Mesenchymal stem cell (in vitro differentiated cells and primary cell): Measurements from ENCODE around the gene CATSPERZ. TPM values are rescaled to one million over a fixed set of nuclear protein-coding genes. Genes with fewer than 3 reads are reported as not detected.

Experiments
- DNase-seq: peaks from one replicate; pipeline ENCODE4 v3.0.0-alpha.2; 2013
- H2AFZ ChIP-seq: one replicate; pipeline ENCODE4 v1.6.1; 2013; ENCODE audit warnings: low read depth, mild to moderate bottlenecking, control low read depth, inconsistent platforms, low read length, moderate library complexity
- H2AK5ac ChIP-seq: 2 replicates; pipeline ENCODE4 v1.6.1; 2013; ENCODE audit warnings: low read length, moderate library complexity, mild to moderate bottlenecking, inconsistent platforms; ENCODE audit not compliant: severe bottlenecking
- H2BK120ac ChIP-seq: one replicate; pipeline ENCODE4 v1.6.1; 2013; ENCODE audit warnings: low read depth, mild to moderate bottlenecking, inconsistent platforms, low read length, moderate library complexity
- H2BK12ac ChIP-seq, 2 experiments: one replicate each; pipeline ENCODE4 v1.6.1; 2013; ENCODE audit warnings: inconsistent platforms in 2 of 2, low read length in 2 of 2, mild to moderate bottlenecking in 2 of 2, moderate library complexity in 2 of 2, control low read depth in 1 of 2
- H2BK15ac ChIP-seq: one replicate; pipeline ENCODE4 v1.6.1; 2013; ENCODE audit warnings: mild to moderate bottlenecking, low read depth, inconsistent platforms; ENCODE audit not compliant: poor library complexity, severe bottlenecking
- H2BK5ac ChIP-seq: 2 replicates; pipeline ENCODE4 v1.6.1; 2013; ENCODE audit warnings: low read depth, mild to moderate bottlenecking, low read length, control low read depth, inconsistent platforms; ENCODE audit not compliant: poor library complexity, severe bottlenecking
- H3K14ac ChIP-seq, 2 experiments: one replicate each; pipeline ENCODE4 v1.6.1; 2013; ENCODE audit warnings: inconsistent platforms in 2 of 2, low read length in 2 of 2, control low read depth in 1 of 2, mild to moderate bottlenecking in 1 of 2, moderate library complexity in 1 of 2
- H3K18ac ChIP-seq, 2 experiments: one replicate each; pipeline ENCODE4 v1.6.1; 2013; ENCODE audit warnings: inconsistent platforms in 2 of 2, low read length in 2 of 2, control low read depth in 1 of 2, low read depth in 1 of 2, mild to moderate bottlenecking in 1 of 2
- H3K23ac ChIP-seq, 2 experiments: one replicate each; pipeline ENCODE4 v1.6.1; 2013; ENCODE audit warnings: inconsistent platforms in 2 of 2, low read length in 2 of 2, mild to moderate bottlenecking in 2 of 2, moderate library complexity in 2 of 2, control low read depth in 1 of 2
- H3K27ac ChIP-seq: 2 replicates; pipeline ENCODE4 v1.5.1; 2013; ENCODE audit warnings: mild to moderate bottlenecking, moderate library complexity, low read length, control low read depth, inconsistent platforms; ENCODE audit not compliant: poor library complexity, severe bottlenecking
- H3K27me3 ChIP-seq, 2 experiments: 2 replicates each; pipeline versions ENCODE4 v1.6.1 to v1.7.0; 2013; ENCODE audit warnings: low read length in 2 of 2, mild to moderate bottlenecking in 2 of 2, moderate library complexity in 2 of 2, control low read depth in 1 of 2, inconsistent platforms in 1 of 2; ENCODE audit not compliant: control insufficient read depth in 1 of 2, insufficient read depth in 1 of 2
- H3K36me3 ChIP-seq, 2 experiments: 2 replicates each; pipeline versions ENCODE4 v1.6.1 to v1.7.0; 2013; ENCODE audit warnings: low read length in 2 of 2, control low read depth in 1 of 2, inconsistent platforms in 1 of 2, low read depth in 1 of 2, mild to moderate bottlenecking in 1 of 2; ENCODE audit not compliant: insufficient read depth in 2 of 2, control insufficient read depth in 1 of 2
- H3K4ac ChIP-seq, 2 experiments: one replicate each; pipeline ENCODE4 v1.6.1; 2013; ENCODE audit warnings: inconsistent platforms in 2 of 2, low read length in 2 of 2, mild to moderate bottlenecking in 2 of 2, moderate library complexity in 2 of 2, control low read depth in 1 of 2, low read depth in 1 of 2
- H3K4me1 ChIP-seq: 2 replicates; pipeline ENCODE4 v1.6.1; 2013; ENCODE audit warnings: low read depth, low read length, control low read depth; ENCODE audit not compliant: control insufficient read depth, insufficient read depth
- H3K4me2 ChIP-seq: 2 replicates; pipeline ENCODE4 v1.6.1; 2013; ENCODE audit warnings: low read length, mild to moderate bottlenecking, inconsistent platforms; ENCODE audit not compliant: poor library complexity, severe bottlenecking
- H3K4me3 ChIP-seq, 2 experiments: 2 replicates each; pipeline versions ENCODE4 v1.5.1 to v1.7.0; 2013; ENCODE audit warnings: low read length in 2 of 2, mild to moderate bottlenecking in 2 of 2, control low read depth in 1 of 2, low read depth in 1 of 2; ENCODE audit not compliant: insufficient read depth in 1 of 2
- H3K79me1 ChIP-seq: replicated peaks from 2 replicates; pipeline ENCODE4 v1.6.1; 2013; ENCODE audit warnings: mild to moderate bottlenecking, control low read depth, low read length, inconsistent platforms; ENCODE audit not compliant: poor library complexity, severe bottlenecking
- H3K9ac ChIP-seq: 2 replicates; pipeline ENCODE4 v1.7.0; 2013; ENCODE audit warnings: mild to moderate bottlenecking, low read length, moderate library complexity
- H3K9me3 ChIP-seq: 2 replicates; pipeline ENCODE4 v1.7.0; 2013; ENCODE audit warnings: mild to moderate bottlenecking, low read length; ENCODE audit not compliant: control insufficient read depth
- H4K8ac ChIP-seq: one replicate; pipeline ENCODE4 v1.6.1; 2013; ENCODE audit warnings: inconsistent platforms, mild to moderate bottlenecking, low read length, moderate library complexity
- H4K91ac ChIP-seq: one replicate; pipeline ENCODE4 v1.6.1; 2013; ENCODE audit warnings: mild to moderate bottlenecking, low read length, inconsistent platforms
- WGBS: methylation state at CpG from one replicate; pipeline ENCODE4 v1.1.7; 2013; ENCODE audit warnings: mixed read lengths; 5-methylcytosine and 5-hydroxymethylcytosine counted together
- small RNA-seq: library from polyadenylated mRNA; stranded (forward); fragments of <200 nt; extraction: miRNeasy Mini kit (QIAGEN cat#:217004); gene quantifications from one replicate; pipeline ENCODE3, GENCODE V24; 2013; ENCODE audit warnings: low read depth

The CATSPERZ gene

GRCh38 chr11:64353715-64354506 lies 53.8 kb downstream of the CATSPERZ start:
- peak overlapping the region; percentile 73 for H4K91ac ChIP-seq
- H3K36me3 ChIP-seq, result no peaks in the 10 kb centered on the region
- peaks cover 0 to 10% of the 10 kb centered on the region in 2 experiments for H3K27me3 ChIP-seq
- no peak overlapping the region for H3K4me2 ChIP-seq
- H3K79me1 ChIP-seq, result peaks cover 2% of the 10 kb centered on the region
- H3K9me3 ChIP-seq, result no peaks in the 10 kb centered on the region
- H3K4ac ChIP-seq, result peak overlapping the region in 1 of 2 experiments; percentile 8
- no peak overlapping the region for H2BK15ac ChIP-seq
- WGBS, result 85% methylated on average over 9 of the region's 20 CpGs
- H3K4me3 ChIP-seq, result no peak overlapping the region
- H3K9ac ChIP-seq, result no peak overlapping the region
- H2BK12ac ChIP-seq, result peak overlapping the region in 1 of 2 experiments; percentile 21
- H2BK120ac ChIP-seq, result no peak overlapping the region
- peak overlapping the region in 1 of 2 experiments; percentile 21 for H3K18ac ChIP-seq
- H2AFZ ChIP-seq, result no peak overlapping the region
- H2BK5ac ChIP-seq, result no peak overlapping the region
- H4K8ac ChIP-seq, result no peak overlapping the region
- H3K23ac ChIP-seq, result no peak overlapping the region
- H3K27ac ChIP-seq, result no peak overlapping the region
- H3K14ac ChIP-seq, result peak overlapping the region in 1 of 2 experiments; percentile 38
- peaks cover 35% of the 10 kb centered on the region for H3K4me1 ChIP-seq
- no peak for DNase-seq
- H2AK5ac ChIP-seq, result no peak overlapping the region

Small RNAs within 50 kb of the gene (small RNA-seq; reads per million reads assigned to genes)
- not detected for gene MIR7155
- not detected for gene RF00019
